ENCODE results near the gene DZIP3. TPM values are rescaled to one million over a fixed set of nuclear protein-coding genes. Genes with fewer than 3 reads are reported as not detected.

DZIP3 gene
- polyA plus RNA-seq, 1 donor (not counting 4 experiments of a cell fraction or from before 2014, with no cell fraction given) = 3.9 TPM

GRCh38 chr3:108667312-108667711 lies 77.8 kb downstream of the DZIP3 start:
- Histone ChIP-seq H3K4me1 (ENCODE audit: control insufficient read depth, extremely low read depth, insufficient read depth, low read length) (no peaks in the 10 kb centered on the region), H2AFZ (ENCODE audit: control insufficient read depth, low read length) (no peak overlapping the region), H3K79me2 (ENCODE audit: control insufficient read depth, insufficient read depth, low read length) (no peaks in the 10 kb centered on the region), H3K4me3 (ENCODE audit: control insufficient read depth in 2 of 3, extremely low read depth in 1 of 3, insufficient read depth in 2 of 3, low read depth in 1 of 3, low read length in 3 of 3) (no peak overlapping the region), H3K9ac (ENCODE audit: control insufficient read depth, extremely low read depth, insufficient read depth, low read length) (no peak overlapping the region), H3K36me3 (ENCODE audit: control insufficient read depth in 2 of 2, extremely low read depth in 1 of 2, insufficient read depth in 2 of 2, low read length in 2 of 2) (no peaks in the 10 kb centered on the region), H3K9me3 (ENCODE audit: control insufficient read depth, low read depth, low read length) (no peaks in the 10 kb centered on the region), H3K9me1 (ENCODE audit: control insufficient read depth, extremely low read depth, insufficient read depth, low read length) (no peaks in the 10 kb centered on the region), H3K27ac (ENCODE audit: control insufficient read depth, insufficient read depth, low read length) (no peak overlapping the region), H4K20me1 (ENCODE audit: control insufficient read depth, extremely low read depth, insufficient read depth, low read length) (no peaks in the 10 kb centered on the region), H3K27me3 (ENCODE audit: control insufficient read depth, extremely low read depth, insufficient read depth, low read length) (no peaks in the 10 kb centered on the region), H3K4me2 (ENCODE audit: control insufficient read depth, extremely low read depth, insufficient read depth, low read depth, low read length) (no peak overlapping the region)
- FAIRE-seq (no peak), DNase-seq (ENCODE audit: low read depth, low spot score) (no peak)
- TF ChIP-seq CTCF (optimal IDR thresholded peaks at IDR 0.05 in 1 of 3, IDR thresholded peaks at IDR 0.05 in 1 of 3, conservative IDR thresholded peaks at IDR 0.05 in 1 of 3; ENCODE audit: extremely low read depth in 1 of 3, insufficient read depth in 2 of 3, low read length in 3 of 3) (no peak), EZH2 (IDR thresholded peaks at IDR 0.05; ENCODE audit: low read length) (no peak)
- dilution Hi-C loops (cut with MboI; ENCODE audit: extremely low pct_ligation_motif_present, low sequenced_read_pairs) = no loop called here

- Histone ChIP-seq H2AFZ (ENCODE audit: control insufficient read depth, low read length) (no peak overlapping the region), H3K9me1 (ENCODE audit: control insufficient read depth, extremely low read depth, insufficient read depth, low read length) (no peaks in the 10 kb centered on the region), H3K36me3 (ENCODE audit: control insufficient read depth in 2 of 2, extremely low read depth in 1 of 2, insufficient read depth in 2 of 2, low read length in 2 of 2) (no peaks in the 10 kb centered on the region), H3K27me3 (ENCODE audit: control insufficient read depth, extremely low read depth, insufficient read depth, low read length) (no peaks in the 10 kb centered on the region), H3K27ac (ENCODE audit: control insufficient read depth, insufficient read depth, low read length) (no peak overlapping the region), H3K4me1 (ENCODE audit: control insufficient read depth, extremely low read depth, insufficient read depth, low read length) (no peaks in the 10 kb centered on the region), H3K9me3 (ENCODE audit: control insufficient read depth, low read depth, low read length) (no peaks in the 10 kb centered on the region), H3K4me2 (ENCODE audit: control insufficient read depth, extremely low read depth, insufficient read depth, low read depth, low read length) (no peak overlapping the region), H3K79me2 (ENCODE audit: control insufficient read depth, insufficient read depth, low read length) (no peaks in the 10 kb centered on the region), H3K4me3 (ENCODE audit: control insufficient read depth in 2 of 3, extremely low read depth in 1 of 3, insufficient read depth in 2 of 3, low read depth in 1 of 3, low read length in 3 of 3) (no peak overlapping the region), H4K20me1 (ENCODE audit: control insufficient read depth, extremely low read depth, insufficient read depth, low read length) (no peaks in the 10 kb centered on the region), H3K9ac (ENCODE audit: control insufficient read depth, extremely low read depth, insufficient read depth, low read length) (no peak overlapping the region)
- DNase-seq (ENCODE audit: low read depth, low spot score) = no peak
- dilution Hi-C loops (cut with MboI; ENCODE audit: extremely low pct_ligation_motif_present, low sequenced_read_pairs) = no loop called here
- FAIRE-seq = no peak
- TF ChIP-seq CTCF (optimal IDR thresholded peaks at IDR 0.05 in 1 of 3, IDR thresholded peaks at IDR 0.05 in 1 of 3, conservative IDR thresholded peaks at IDR 0.05 in 1 of 3; ENCODE audit: extremely low read depth in 1 of 3, insufficient read depth in 2 of 3, low read length in 3 of 3) (no peak), EZH2 (IDR thresholded peaks at IDR 0.05; ENCODE audit: low read length) (no peak)
Measured at GRCh38 chr3:108669208-108669607, 79.7 kb downstream of the DZIP3 start.

Measured in keratinocyte (primary cell).